OCI-LY1 (cell line): ENCODE measurements around the gene UBQLNL.

Experiments used
- H2AFZ ChIP-seq: fragments of 200-600 bp; sonication (generic), shearing (Covaris generic); 2 replicates; pipeline ENCODE4 v1.6.0; 2014; ENCODE audit warnings: antibody characterized with exemption, mild to moderate bottlenecking, low read length
- H3F3A ChIP-seq: fragments of 200-600 bp; sonication (generic), shearing (Covaris generic); 2 replicates; pipeline ENCODE4 v1.6.0; 2014; ENCODE audit warnings: mild to moderate bottlenecking, antibody characterized with exemption, low read length, moderate library complexity; ENCODE audit not compliant: insufficient read depth
- H3K27ac ChIP-seq: fragments of 200-600 bp; sonication (generic); 2 replicates; pipeline ENCODE4 v1.5.1; 2014; ENCODE audit warnings: low read length, mixed run types, mild to moderate bottlenecking, low read depth; ENCODE audit not compliant: poor library complexity, severe bottlenecking
- H3K27me3 ChIP-seq: fragments of 200-600 bp; sonication (generic); 2 replicates; pipeline ENCODE4 v1.6.0; 2014; ENCODE audit warnings: antibody characterized with exemption, mild to moderate bottlenecking, low read length, moderate library complexity; ENCODE audit not compliant: insufficient read depth
- H3K36me3 ChIP-seq: fragments of 200-600 bp; sonication (generic); 2 replicates; pipeline ENCODE4 v1.6.1; 2014; ENCODE audit warnings: mild to moderate bottlenecking, antibody characterized with exemption, low read length, moderate library complexity, mixed read lengths; ENCODE audit not compliant: insufficient read depth
- H3K4me1 ChIP-seq: fragments of 200-600 bp; sonication (generic); 2 replicates; pipeline ENCODE4 v1.5.1; 2014; ENCODE audit warnings: mild to moderate bottlenecking, low read length, moderate library complexity; ENCODE audit not compliant: insufficient read depth, severe bottlenecking
- H3K4me2 ChIP-seq: fragments of 200-600 bp; sonication (generic), shearing (Covaris generic); 2 replicates; pipeline ENCODE4 v1.6.1; 2014; ENCODE audit warnings: low read length
- H3K4me3 ChIP-seq: fragments of 200-600 bp; sonication (generic); 2 replicates; pipeline ENCODE4 v1.5.1; 2014; ENCODE audit warnings: low read length, low read depth, mild to moderate bottlenecking, mixed read lengths; ENCODE audit not compliant: poor library complexity, severe bottlenecking
- H3K79me2 ChIP-seq: fragments of 200-600 bp; shearing (Covaris generic); 2 replicates; pipeline ENCODE4 v1.6.1; 2016; ENCODE audit warnings: mixed run types, low read length, mixed read lengths; ENCODE audit not compliant: insufficient read depth
- H3K9ac ChIP-seq: fragments of 200-600 bp; sonication (generic), shearing (Covaris generic); 2 replicates; pipeline ENCODE4 v1.6.1; 2014; ENCODE audit warnings: mild to moderate bottlenecking, low read length, mixed read lengths
- H3K9me2 ChIP-seq: fragments of 200-600 bp; sonication (generic), shearing (Covaris generic); 2 replicates; pipeline ENCODE4 v1.6.1; 2014; ENCODE audit warnings: low read depth, mild to moderate bottlenecking, low read length, mixed read lengths
- H3K9me3 ChIP-seq: fragments of 200-600 bp; shearing (Covaris generic); 2 replicates; pipeline ENCODE4 v1.6.1; 2014; ENCODE audit warnings: low read length, mixed read lengths
- H4K20me1 ChIP-seq: fragments of 200-600 bp; sonication (generic), shearing (Covaris generic); 2 replicates; pipeline ENCODE4 v1.6.0; 2016; ENCODE audit warnings: mild to moderate bottlenecking, low read length; ENCODE audit not compliant: insufficient read depth
- EZH2 ChIP-seq: fragments of 200-600 bp; sonication (generic), shearing (Covaris generic); IDR thresholded peaks from 2 replicates; pipeline ENCODE4 v1.8.0; 2017; ENCODE audit warnings: borderline replicate concordance, mixed run types, mild to moderate bottlenecking, antibody characterized with exemption, low read length, moderate library complexity, mixed read lengths
- TF ChIP-seq, protein P1 (sequence below): fragments of 200-600 bp; sonication (generic), shearing (Covaris generic); IDR thresholded peaks from 2 replicates; pipeline ENCODE4 v1.5.1; 2017; ENCODE audit warnings: mild to moderate bottlenecking, antibody characterized with exemption, low read length, moderate library complexity, mixed read lengths

UBQLNL gene

DNA sequence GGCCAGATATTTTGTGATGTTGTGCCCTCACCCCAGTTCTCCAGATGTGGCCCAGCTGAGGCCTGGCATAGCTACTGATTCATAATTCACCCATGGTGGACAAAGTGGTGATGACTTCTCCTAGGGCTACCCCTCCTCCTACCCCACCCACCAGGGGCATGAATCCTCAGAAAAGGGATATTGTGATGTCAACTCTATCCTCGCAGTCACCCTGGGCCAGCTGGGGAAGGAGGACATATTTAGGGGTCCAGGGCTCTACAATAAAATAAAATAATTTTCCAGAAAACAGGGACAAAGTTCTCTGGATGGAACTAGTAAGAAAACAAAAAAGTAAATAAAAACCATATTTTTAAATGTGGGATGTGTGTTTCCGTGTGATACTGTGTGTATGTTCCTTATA, at the start of gene UBQLNL:
Gene UBQLNL (minus strand): TSS at position 101 of the 400 bp plus-strand sequence. CDS start 258 bp downstream, outside the sequence.
- Histone ChIP-seq H2AFZ (no peak within 1 kb of the TSS), H3F3A (no peaks in the 10 kb centered on the region), H3K4me3 (no peak within 1 kb of the TSS), H3K27ac (no peak within 1 kb of the TSS), H3K36me3 (no peaks in the 10 kb centered on the region), H3K4me2 (no peak within 1 kb of the TSS), H3K9me2 (no peaks in the 10 kb centered on the region), H4K20me1 (no peaks in the 10 kb centered on the region), H3K9ac (no peak within 1 kb of the TSS), H3K27me3 (no peaks in the 10 kb centered on the region), H3K79me2 (no peaks in the 10 kb centered on the region), H3K9me3 (no peaks in the 10 kb centered on the region), H3K4me1 (no peaks in the 10 kb centered on the region)
- TF ChIP-seq, protein P1, sequence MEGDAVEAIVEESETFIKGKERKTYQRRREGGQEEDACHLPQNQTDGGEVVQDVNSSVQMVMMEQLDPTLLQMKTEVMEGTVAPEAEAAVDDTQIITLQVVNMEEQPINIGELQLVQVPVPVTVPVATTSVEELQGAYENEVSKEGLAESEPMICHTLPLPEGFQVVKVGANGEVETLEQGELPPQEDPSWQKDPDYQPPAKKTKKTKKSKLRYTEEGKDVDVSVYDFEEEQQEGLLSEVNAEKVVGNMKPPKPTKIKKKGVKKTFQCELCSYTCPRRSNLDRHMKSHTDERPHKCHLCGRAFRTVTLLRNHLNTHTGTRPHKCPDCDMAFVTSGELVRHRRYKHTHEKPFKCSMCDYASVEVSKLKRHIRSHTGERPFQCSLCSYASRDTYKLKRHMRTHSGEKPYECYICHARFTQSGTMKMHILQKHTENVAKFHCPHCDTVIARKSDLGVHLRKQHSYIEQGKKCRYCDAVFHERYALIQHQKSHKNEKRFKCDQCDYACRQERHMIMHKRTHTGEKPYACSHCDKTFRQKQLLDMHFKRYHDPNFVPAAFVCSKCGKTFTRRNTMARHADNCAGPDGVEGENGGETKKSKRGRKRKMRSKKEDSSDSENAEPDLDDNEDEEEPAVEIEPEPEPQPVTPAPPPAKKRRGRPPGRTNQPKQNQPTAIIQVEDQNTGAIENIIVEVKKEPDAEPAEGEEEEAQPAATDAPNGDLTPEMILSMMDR: no peak
- no peak for TF ChIP-seq EZH2

DNA sequence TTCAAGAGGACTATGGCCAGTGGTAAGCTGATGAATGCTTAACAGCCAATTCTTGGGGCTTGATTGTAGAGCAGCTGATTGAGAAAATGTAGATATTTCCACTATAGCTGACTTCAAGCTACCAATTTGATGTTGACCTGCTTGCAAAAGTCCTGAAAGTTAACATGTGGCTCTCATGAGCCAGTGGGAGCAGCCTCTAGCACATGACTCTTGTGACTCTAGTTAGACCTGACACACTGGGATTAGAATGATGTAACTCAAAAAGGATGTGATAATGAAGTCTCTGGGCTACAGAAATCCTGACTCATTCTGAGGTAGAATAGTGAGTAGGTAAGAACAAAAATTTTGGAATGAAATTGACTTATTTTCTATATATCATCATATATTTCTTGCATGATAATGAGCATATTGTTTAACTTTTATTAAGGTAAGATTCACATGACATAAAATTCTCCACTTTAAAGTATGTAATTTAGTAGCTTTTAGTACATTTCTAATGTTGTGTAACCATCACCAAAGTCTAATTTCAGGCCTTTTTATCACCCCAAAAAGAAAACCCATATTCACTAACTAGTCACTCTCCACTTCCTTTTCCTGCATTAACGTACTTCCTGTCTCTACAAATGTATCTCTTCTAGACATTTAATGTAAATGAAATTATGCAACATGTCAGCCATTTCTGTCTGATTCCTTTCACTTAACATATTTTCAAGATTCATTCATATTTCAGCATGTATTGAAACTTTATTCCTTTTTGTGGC, 47.9 kb upstream of the UBQLNL start:
- Histone ChIP-seq H3K4me2 (no peak overlapping the region), H3K27ac (no peak overlapping the region), H3K4me3 (no peak overlapping the region), H3K36me3 (no peaks in the 10 kb centered on the region), H4K20me1 (no peaks in the 10 kb centered on the region), H2AFZ (no peak overlapping the region), H3F3A (no peaks in the 10 kb centered on the region), H3K9me2 (no peaks in the 10 kb centered on the region), H3K79me2 (no peaks in the 10 kb centered on the region), H3K9ac (no peak overlapping the region), H3K27me3 (no peaks in the 10 kb centered on the region), H3K4me1 (no peaks in the 10 kb centered on the region), H3K9me3 (no peaks in the 10 kb centered on the region)
- TF ChIP-seq, protein P1: no peak
- TF ChIP-seq EZH2: no peak

- H3K27me3 ChIP-seq: no peaks in the 10 kb centered on the region
- H4K20me1 ChIP-seq: no peaks in the 10 kb centered on the region
- H3K4me3 ChIP-seq: no peak overlapping the region
- no peaks in the 10 kb centered on the region for H3F3A ChIP-seq
- no peaks in the 10 kb centered on the region for H3K9me2 ChIP-seq
- H3K27ac ChIP-seq: no peak overlapping the region
- H3K4me1 ChIP-seq: no peaks in the 10 kb centered on the region
- no peak overlapping the region for H3K9ac ChIP-seq
- no peak overlapping the region for H2AFZ ChIP-seq
- H3K9me3 ChIP-seq: no peaks in the 10 kb centered on the region
- no peak overlapping the region for H3K4me2 ChIP-seq
- TF ChIP-seq, protein P1: no peak
- TF ChIP-seq EZH2: no peak
- no peaks in the 10 kb centered on the region for H3K79me2 ChIP-seq
- H3K36me3 ChIP-seq: no peaks in the 10 kb centered on the region
These were observed 41.3 kb upstream of the UBQLNL start for GRCh38 chr11:5557751-5558150.
